IPS-11a (cell line): ENCODE data around the gene IGFBP5.

ENCODE experiments used
- H3K4me3 ChIP-seq: one replicate; pipeline ENCODE4 v1.5.1; 2013; ENCODE audit warnings: low read depth, low read length, control low read depth

The IGFBP5 gene

GRCh38 chr2:216715402-216715974 lies 20.1 kb upstream of the IGFBP5 start:
- no peak overlapping the region for H3K4me3 ChIP-seq

GRCh38 chr2:216714376-216714775 lies 19.0 kb upstream of the IGFBP5 start:
- no peak overlapping the region for H3K4me3 ChIP-seq

GRCh38 chr2:216713691-216714336 lies 18.5 kb upstream of the IGFBP5 start:
- H3K4me3 ChIP-seq = no peak overlapping the region

- no peak overlapping the region for H3K4me3 ChIP-seq
These were observed 16.0 kb upstream of the IGFBP5 start for GRCh38 chr2:216711348-216711747.

GRCh38 chr2:216710551-216711301 lies 15.4 kb upstream of the IGFBP5 start:
- no peak overlapping the region for H3K4me3 ChIP-seq

- no peak overlapping the region for H3K4me3 ChIP-seq
These were observed 7.4 kb upstream of the IGFBP5 start for GRCh38 chr2:216702756-216703155.

- no peak overlapping the region for H3K4me3 ChIP-seq
These were observed 6.2 kb upstream of the IGFBP5 start for GRCh38 chr2:216701544-216701943.

- no peak overlapping the region for H3K4me3 ChIP-seq
These were observed 5.4 kb upstream of the IGFBP5 start for GRCh38 chr2:216700781-216701180.

- H3K4me3 ChIP-seq = no peak overlapping the region
These were observed 4.8 kb upstream of the IGFBP5 start for GRCh38 chr2:216700088-216700567.

- no peak overlapping the region for H3K4me3 ChIP-seq
These were observed 3.5 kb upstream of the IGFBP5 start for GRCh38 chr2:216698895-216699294.

- no peak overlapping the region for H3K4me3 ChIP-seq
These were observed 2.9 kb upstream of the IGFBP5 start for GRCh38 chr2:216698293-216698692.

- H3K4me3 ChIP-seq = no peak overlapping the region
These were observed 1.6 kb upstream of the IGFBP5 start for GRCh38 chr2:216696751-216697560.

- H3K4me3 ChIP-seq = no peak overlapping the region
These were observed 972 bp upstream of the IGFBP5 start for GRCh38 chr2:216696321-216696720.

GRCh38 chr2:216694826-216695217 lies 527 bp downstream of the IGFBP5 start:
- peak overlapping the region; percentile 53 for H3K4me3 ChIP-seq

- peak overlapping the region; percentile 53 for H3K4me3 ChIP-seq
These were observed 1.1 kb downstream of the IGFBP5 start for GRCh38 chr2:216694082-216694825.

GRCh38 chr2:216693414-216694080 lies 1.8 kb downstream of the IGFBP5 start:
- peak overlapping the region; percentile 53 for H3K4me3 ChIP-seq

GRCh38 chr2:216692636-216693413 lies 2.5 kb downstream of the IGFBP5 start:
- H3K4me3 ChIP-seq = peak overlapping the region; percentile 49

GRCh38 chr2:216690853-216691741 lies 4.3 kb downstream of the IGFBP5 start:
- H3K4me3 ChIP-seq = peak overlapping the region; percentile 4
